ENCODE results near the gene CCDC97. TPM values are rescaled to one million over a fixed set of nuclear protein-coding genes. Genes with fewer than 3 reads are reported as not detected.
A peak's percentile ranks its signal among the peaks of the same experiment; 100 is the strongest.

The CCDC97 gene
- total and polyA plus RNA-seq, 2 of the 8 experiments (the other 6 are each of a cell fraction or from before 2014, with no cell fraction given) = 19.8 to 27.1 TPM

DNA sequence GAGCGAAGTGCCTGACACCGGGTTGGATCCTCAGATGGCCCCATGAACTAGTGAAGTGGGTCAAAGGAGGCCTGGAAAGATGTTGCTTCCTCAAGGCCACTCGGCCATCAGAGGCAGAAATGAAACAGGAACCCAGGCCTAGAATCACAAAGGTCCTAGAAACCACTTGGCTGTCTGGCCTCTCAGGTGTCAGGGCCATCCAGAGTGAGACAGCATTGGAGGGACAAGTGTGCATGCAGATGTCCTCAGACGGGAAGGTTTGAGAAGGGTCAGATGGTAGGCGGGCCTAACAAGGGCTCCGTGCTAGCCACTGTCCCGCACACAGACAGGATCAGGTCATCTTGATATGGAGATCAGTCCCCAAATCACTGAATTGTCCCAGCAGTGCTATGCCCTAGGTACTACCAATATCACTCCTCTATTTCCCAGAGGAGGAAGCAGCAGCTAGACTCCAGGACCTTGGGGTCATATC, 14.3 kb downstream of the CCDC97 start:
- Histone ChIP-seq H3K4me3 (ENCODE audit: extremely low read depth in 1 of 4, insufficient read depth in 2 of 4, low read depth in 3 of 4, low read length in 4 of 4) (peak overlapping the region in 1 of 4 experiments; percentile 55; a peak in 2 of 8 replicates), H2BK15ac (ENCODE audit: low read length) (0 out of 2 replicates have a peak overlapping the region, but pooled peaks have one; percentile 78), H3K9ac (replicated peaks in 1 of 4; ENCODE audit: extremely low read depth in 1 of 4, low read depth in 3 of 4, low read length in 3 of 4) (no peak overlapping the region)
- TF ChIP-seq, protein P1, sequence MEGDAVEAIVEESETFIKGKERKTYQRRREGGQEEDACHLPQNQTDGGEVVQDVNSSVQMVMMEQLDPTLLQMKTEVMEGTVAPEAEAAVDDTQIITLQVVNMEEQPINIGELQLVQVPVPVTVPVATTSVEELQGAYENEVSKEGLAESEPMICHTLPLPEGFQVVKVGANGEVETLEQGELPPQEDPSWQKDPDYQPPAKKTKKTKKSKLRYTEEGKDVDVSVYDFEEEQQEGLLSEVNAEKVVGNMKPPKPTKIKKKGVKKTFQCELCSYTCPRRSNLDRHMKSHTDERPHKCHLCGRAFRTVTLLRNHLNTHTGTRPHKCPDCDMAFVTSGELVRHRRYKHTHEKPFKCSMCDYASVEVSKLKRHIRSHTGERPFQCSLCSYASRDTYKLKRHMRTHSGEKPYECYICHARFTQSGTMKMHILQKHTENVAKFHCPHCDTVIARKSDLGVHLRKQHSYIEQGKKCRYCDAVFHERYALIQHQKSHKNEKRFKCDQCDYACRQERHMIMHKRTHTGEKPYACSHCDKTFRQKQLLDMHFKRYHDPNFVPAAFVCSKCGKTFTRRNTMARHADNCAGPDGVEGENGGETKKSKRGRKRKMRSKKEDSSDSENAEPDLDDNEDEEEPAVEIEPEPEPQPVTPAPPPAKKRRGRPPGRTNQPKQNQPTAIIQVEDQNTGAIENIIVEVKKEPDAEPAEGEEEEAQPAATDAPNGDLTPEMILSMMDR (IDR thresholded peaks at IDR 0.05; ENCODE audit: control extremely low read depth in 1 of 3, insufficient read depth in 1 of 3, low read depth in 1 of 3, low read length in 3 of 3) = no peak
- TF ChIP-seq NRF1 (IDR thresholded peaks at IDR 0.05; ENCODE audit: low read depth, low read length) = no peak
- TF ChIP-seq KDM4A (IDR thresholded peaks at IDR 0.05; ENCODE audit: low read depth, low read length, severe bottlenecking) = no peak
- TF ChIP-seq CHD2 (IDR thresholded peaks at IDR 0.05; ENCODE audit: low read length) = no peak
- no peak for TF ChIP-seq TAF7 (optimal IDR thresholded peaks at IDR 0.05; ENCODE audit: borderline replicate concordance, low read depth, low read length)
- TF ChIP-seq, protein P2, sequence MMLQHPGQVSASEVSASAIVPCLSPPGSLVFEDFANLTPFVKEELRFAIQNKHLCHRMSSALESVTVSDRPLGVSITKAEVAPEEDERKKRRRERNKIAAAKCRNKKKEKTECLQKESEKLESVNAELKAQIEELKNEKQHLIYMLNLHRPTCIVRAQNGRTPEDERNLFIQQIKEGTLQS (IDR thresholded peaks at IDR 0.05; ENCODE audit: insufficient read depth, low read depth, low read length) = no peak
- TF ChIP-seq JUN (IDR thresholded peaks at IDR 0.05; ENCODE audit: low read depth, low read length) = no peak
- no peak for TF ChIP-seq GTF2F1 (IDR thresholded peaks at IDR 0.05; ENCODE audit: borderline replicate concordance, low read depth, low read length)
- no peak for TF ChIP-seq RFX5 (IDR thresholded peaks at IDR 0.05; ENCODE audit: borderline replicate concordance, low read depth, low read length)

More for the DNA sequence above, 14.3 kb downstream of the CCDC97 start:
- 70% methylated on average over 7 of the region's 7 CpGs; no CpG with 5 or more reads in 1 of the 2 experiments for WGBS, 2 experiments (ENCODE audit: extremely low coverage in 1 of 2, insufficient coverage in 1 of 2, insufficient read length in 1 of 2, insufficient replicate concordance in 2 of 2, low coverage in 1 of 2, low lambda C conversion rate in 2 of 2, missing lambda C conversion rate in 1 of 2)
- 0 out of 2 replicates have a peak overlapping the region, but pooled peaks have one; percentile 5 for H3K27ac ChIP-seq (ENCODE audit: low read depth, low read length)
- no peak overlapping the region for H3K56ac ChIP-seq (replicated peaks; ENCODE audit: insufficient read length, low read depth, low read length)
- peak overlapping the region; percentile 45 for H3K4ac ChIP-seq (replicated peaks; ENCODE audit: insufficient read length, low read depth, low read length)
- peak overlapping the region; percentile 97 to 98; a peak in 2 of 4 replicates for H3K4me2 ChIP-seq (ENCODE audit: insufficient read depth in 1 of 2, low read depth in 2 of 2, low read length in 2 of 2)
- H2BK12ac ChIP-seq (ENCODE audit: low read depth, low read length) = 0 out of 2 replicates have a peak overlapping the region, but pooled peaks have one; percentile 4
- ChIA-PET CTCF (ENCODE audit: partially characterized antibody) (interaction anchor here (0.9 to 1.2 kb wide), 2 partner anchors 29 to 57 kb away, joined by 3 to 4 read pairs; no protein-coding TSS in a partner anchor), POLR2A (ENCODE audit: partially characterized antibody) (interaction anchor here (0.6 to 12.6 kb wide), 9 partner anchors 11 to 539 kb away, joined by 3 to 137 read pairs (median 4); partner anchors contain the start of genes CCDC97, DMAC2 and HNRNPUL1)
- no peak overlapping the region for H3K14ac ChIP-seq (ENCODE audit: insufficient read length)
- no peak overlapping the region for H4K8ac ChIP-seq (ENCODE audit: extremely low read depth, insufficient read depth, low read length)
- no peak overlapping the region for H2BK20ac ChIP-seq (ENCODE audit: low read length)
- no peak overlapping the region for H2AK5ac ChIP-seq (ENCODE audit: low read depth, low read length)
- peak overlapping the region; percentile 3; the same call in 1 of the 2 replicates for H3K18ac ChIP-seq (ENCODE audit: extremely low read depth, low read length)
- no peaks in the 10 kb centered on the region; the same call in 1 of the 2 replicates for H3K79me1 ChIP-seq (ENCODE audit: low read depth, low read length)
- no peaks in the 10 kb centered on the region for H3K9me3 ChIP-seq (ENCODE audit: insufficient read depth in 2 of 2, low read depth in 1 of 2, low read length in 1 of 2)
- no peak overlapping the region for H3K23ac ChIP-seq (ENCODE audit: insufficient read length)
- no peak overlapping the region for H2BK120ac ChIP-seq (replicated peaks; ENCODE audit: low read depth, low read length)
- FAIRE-seq (no peak), DNase-seq (ENCODE audit: low read depth in 1 of 2, low spot score in 2 of 2) (no peak)
- peaks cover 17% of the 10 kb centered on the region for H3K23me2 ChIP-seq (ENCODE audit: low read depth, low read length)
- H4K91ac ChIP-seq (replicated peaks; ENCODE audit: insufficient read length, low read length) = peak overlapping the region; percentile 62
- H3K27me3 ChIP-seq (replicated peaks in 1 of 4; ENCODE audit: control insufficient read depth in 3 of 4, extremely low read depth in 1 of 4, insufficient read depth in 3 of 4, low read length in 3 of 4) = peaks cover 0 to 6% (median 0%) of the 10 kb centered on the region in 4 experiments; a peak in 3 of 7 replicates
- no peak overlapping the region for H2AFZ ChIP-seq (ENCODE audit: low read length)
- peaks cover 0 to 12% of the 10 kb centered on the region in 2 experiments for H4K20me1 ChIP-seq (replicated peaks in 1 of 2; ENCODE audit: control insufficient read depth in 1 of 2, insufficient read depth in 2 of 2, low read length in 2 of 2)
- H2BK5ac ChIP-seq (ENCODE audit: low read depth, low read length) = peak overlapping the region; percentile 72; the same call in 1 of the 2 replicates
- no peak overlapping the region for H4K5ac ChIP-seq (ENCODE audit: insufficient read length, low read depth, low read length)
- H3K4me1 ChIP-seq (replicated peaks in 1 of 4; ENCODE audit: control insufficient read depth in 3 of 4, insufficient read depth in 4 of 4, low read length in 3 of 4) = peaks cover 15 to 36% (median 23%) of the 10 kb centered on the region in 4 experiments
- H3K36me3 ChIP-seq (ENCODE audit: control insufficient read depth in 2 of 4, insufficient read depth in 4 of 4, low read length in 3 of 4) = peaks cover 0 to 8% (median 4%) of the 10 kb centered on the region in 4 experiments; a peak in 4 of 8 replicates
- no peaks in the 10 kb centered on the region for H3K79me2 ChIP-seq (ENCODE audit: control insufficient read depth in 1 of 2, insufficient read depth in 2 of 2, low read length in 2 of 2)

Data from H1 (cell line).